AG20443 (cell line): Measurements from ENCODE around the gene SPATC1L.
"Not testable (repeated sequence)": the region's sequence is repeated elsewhere in the genome, so short reads cannot be mapped to it uniquely, and the experiment has no call there.

ENCODE experiments used
- DNase-seq: peaks from one replicate; pipeline ENCODE4 v3.0.0; 2012; ENCODE audit warnings: low spot score, mixed read lengths

The SPATC1L gene

DNA sequence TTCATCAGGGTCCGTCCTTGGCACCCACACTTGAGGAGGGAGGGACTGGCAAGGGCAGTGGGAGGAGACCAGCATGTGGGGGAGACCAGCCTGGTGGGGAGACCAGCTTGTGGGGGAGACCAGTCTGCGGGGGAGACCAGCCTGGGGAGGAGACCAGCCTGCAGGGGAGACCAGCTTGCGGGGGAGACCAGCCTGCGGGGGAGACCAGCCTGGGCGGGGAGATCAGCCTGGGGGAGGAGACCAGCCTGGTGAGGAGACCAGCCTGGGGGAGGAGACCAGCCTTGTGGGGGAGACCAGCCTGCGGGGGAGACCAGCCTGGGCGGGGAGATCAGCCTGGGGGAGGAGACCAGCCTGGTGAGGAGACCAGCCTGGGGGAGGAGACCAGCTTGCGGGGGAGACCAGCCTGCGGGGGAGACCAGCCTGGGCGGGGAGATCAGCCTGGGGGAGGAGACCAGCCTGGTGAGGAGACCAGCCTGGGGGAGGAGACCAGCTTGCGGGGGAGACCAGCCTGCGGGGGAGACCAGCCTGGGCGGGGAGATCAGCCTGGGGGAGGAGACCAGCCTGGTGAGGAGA is 836 bp downstream of the SPATC1L start:
- not testable (repeated sequence) for DNase-seq

DNA sequence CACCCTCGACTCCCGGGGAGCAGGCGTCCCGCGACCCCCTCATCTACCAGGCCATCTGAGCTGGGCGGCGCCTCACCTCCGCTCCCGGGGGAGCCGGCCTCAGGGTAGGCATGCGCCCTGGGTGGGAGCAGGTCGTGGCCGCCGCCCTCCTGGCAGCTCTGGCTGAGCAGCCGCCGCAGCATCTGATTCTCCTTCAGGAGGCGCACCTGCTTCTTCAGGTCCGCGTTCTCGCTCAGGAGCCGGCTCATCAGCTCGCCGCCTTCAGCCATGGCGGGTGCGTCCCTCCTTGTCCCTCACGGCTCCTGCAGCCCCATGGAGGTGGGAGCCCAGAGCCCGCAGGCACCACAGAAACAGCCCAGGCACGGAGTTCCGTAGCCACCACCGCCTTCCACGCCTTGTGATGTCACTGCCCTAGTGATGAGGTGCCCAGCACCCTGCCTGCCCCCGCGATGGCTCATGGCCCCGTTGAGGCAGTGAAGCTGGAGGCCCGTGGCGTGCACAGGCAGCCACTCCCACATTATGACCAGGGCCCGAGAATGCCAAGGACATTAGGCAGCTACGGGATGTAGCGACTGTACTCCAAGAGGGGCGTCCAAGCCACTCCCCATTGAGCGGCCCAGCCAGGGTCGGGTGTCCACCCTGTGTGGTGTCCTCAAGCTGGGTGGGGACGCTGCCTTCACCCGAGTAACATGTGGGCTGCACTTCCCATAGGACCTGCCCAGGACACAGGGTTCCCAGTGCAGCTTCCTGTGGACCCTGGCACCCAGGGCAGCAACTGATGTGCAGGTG is 1.5 kb downstream of the SPATC1L start:
- DNase-seq: peak; percentile 69

DNA sequence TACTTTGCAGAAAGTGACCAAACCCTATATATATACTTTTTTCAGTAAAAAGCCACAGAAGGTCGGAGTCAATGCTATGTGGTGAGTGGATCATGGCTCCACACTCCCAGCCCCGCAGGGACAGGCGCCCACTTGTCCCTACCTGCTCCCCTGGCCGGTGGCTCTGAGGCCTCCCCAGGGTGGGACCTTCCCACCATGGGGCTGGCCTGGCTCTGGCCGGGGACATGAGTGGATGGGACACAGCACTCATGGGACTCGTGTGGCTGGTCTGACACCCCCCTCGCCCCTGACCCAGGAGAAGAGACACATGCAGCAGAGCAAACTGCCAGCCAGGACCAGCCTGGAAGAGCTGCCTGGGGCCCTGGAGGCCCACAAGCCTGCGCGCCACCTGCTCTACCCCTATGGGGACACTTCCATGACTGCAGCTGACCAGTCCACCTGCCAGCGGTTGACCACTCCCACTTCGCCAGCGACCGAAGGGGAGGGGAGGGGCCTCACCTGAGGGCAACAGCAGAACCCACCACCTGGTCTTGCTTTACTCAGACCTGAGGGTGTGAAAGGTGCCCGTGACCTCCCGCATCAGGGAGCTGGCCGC is 2.2 kb downstream of the SPATC1L start:
- no peak for DNase-seq

GRCh38 chr21:46181436-46181835 is 2.8 kb downstream of the SPATC1L start:
- DNase-seq: no peak

- no peak for DNase-seq
Observed at GRCh38 chr21:46180778-46181391, 3.4 kb downstream of the SPATC1L start.

DNA sequence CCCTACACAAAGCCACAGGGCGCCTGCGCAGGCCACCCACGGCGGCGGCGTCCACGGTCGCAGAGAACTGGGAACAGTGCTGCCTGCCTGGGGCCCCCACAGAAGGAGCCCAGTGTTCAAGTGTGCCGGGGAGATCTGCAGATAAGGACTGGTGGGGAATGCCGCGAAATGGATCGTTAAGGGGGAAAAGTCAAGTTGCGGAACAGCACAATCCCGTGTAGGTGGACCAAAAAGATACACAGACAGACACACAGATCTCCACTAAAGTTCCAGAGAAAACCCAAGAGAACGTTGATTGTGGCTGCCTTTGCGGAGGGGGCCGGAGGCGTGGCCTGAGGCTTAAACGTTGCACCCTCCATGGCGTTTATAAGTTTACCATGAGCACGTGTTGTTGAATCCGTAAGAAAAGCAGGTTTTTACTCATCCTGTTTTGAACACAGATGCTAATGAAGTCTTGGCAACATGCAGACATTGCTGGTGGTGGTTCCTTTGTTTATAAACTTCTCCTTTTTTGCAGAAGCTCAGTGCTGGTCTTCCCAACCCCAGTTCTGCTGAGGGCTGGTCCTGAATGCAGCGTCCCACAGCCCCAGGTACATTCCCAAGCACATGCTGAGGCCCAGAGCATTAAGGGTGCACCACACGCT is 4.1 kb downstream of the SPATC1L start:
- DNase-seq: no peak

DNA sequence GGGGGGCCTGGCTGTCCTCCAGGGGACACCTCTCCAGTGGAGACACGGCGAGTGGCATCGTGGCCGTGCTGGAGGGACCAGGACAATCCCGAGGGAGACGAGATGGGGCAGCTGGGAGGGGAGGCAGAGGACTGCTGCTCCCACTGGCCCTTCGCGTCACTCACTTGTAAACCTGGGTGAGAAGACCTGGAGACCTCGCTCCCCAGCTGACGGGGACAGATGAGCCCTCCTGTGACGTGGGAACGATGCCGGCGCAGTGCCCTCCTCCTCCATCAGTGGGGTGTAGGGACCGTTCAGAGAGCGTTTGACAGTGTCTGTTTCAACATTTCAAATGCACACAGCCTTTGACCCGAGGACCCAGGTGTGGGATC is 4.6 kb downstream of the SPATC1L start:
- no peak for DNase-seq

DNA sequence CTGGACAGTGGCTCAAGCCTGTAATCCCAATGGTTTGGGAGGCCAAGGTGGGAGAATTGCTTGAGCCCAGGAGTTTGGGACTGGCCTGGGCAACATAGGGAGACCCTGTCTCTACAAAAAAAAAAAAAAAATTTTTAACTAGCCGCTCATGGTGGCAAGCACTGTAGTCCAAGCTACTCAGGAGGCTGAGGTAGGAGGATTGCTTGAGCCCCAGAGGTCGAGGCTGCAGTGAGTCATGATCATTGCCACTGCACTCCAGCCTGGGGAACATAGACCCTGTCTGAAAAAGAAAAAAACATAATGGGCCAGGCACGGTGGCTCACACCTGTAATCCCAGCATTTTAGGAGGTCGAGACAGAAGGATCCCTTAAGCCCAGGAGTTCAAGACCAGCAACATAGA is 5.3 kb downstream of the SPATC1L start:
- no peak for DNase-seq

- DNase-seq: not testable (repeated sequence)
Observed at GRCh38 chr21:46176443-46177129, 7.7 kb downstream of the SPATC1L start.

- DNase-seq: no peak
Observed at GRCh38 chr21:46173573-46173972, 10.7 kb downstream of the SPATC1L start.

- DNase-seq: no peak
Observed at GRCh38 chr21:46172863-46173528, 11.3 kb downstream of the SPATC1L start.

DNA sequence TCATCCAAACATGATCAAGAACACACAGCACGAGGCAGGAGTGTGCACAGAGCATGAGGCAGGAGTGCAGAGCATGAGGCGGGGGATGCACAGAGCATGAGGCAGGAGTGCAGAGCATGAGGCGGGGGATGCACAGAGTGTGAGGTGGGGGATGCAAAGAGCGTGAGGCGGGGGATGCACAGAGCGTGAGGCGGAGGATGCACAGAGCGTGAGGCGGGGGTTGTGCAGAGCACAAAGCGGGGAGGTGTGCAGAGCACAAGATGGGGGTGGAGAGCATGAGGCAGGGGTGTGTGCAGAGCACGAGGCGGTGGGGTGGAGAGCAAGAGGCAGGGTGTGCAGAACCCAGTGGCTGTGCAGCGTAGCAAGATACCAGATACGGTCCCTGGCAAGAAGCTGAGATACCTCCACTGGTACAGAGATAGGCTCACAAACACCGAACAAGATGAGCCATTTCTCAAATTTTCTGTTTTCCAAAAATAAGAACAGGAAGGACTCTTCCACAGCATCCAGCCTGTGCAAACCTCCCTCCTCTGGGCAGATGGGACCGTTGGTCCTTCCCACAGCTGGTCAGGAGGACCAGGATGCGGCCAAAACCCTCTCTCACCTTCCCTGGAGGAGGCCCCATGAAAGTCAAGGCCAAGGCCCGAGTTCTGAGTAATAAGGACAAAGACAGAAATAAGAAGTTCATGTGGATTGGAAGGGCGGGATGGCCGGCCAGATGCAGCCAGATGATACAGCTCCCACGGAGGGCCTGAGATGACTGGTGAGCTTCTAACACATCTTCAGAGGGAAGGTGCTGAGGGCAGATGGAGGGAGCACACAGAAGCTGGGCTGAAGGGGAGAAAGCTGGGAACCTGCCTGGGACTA is 12.0 kb downstream of the SPATC1L start:
- DNase-seq: no peak

GRCh38 chr21:46171585-46171984 is 12.7 kb downstream of the SPATC1L start:
- DNase-seq: no peak

GRCh38 chr21:46170436-46171193 is 13.6 kb downstream of the SPATC1L start:
- not testable (repeated sequence) for DNase-seq

DNA sequence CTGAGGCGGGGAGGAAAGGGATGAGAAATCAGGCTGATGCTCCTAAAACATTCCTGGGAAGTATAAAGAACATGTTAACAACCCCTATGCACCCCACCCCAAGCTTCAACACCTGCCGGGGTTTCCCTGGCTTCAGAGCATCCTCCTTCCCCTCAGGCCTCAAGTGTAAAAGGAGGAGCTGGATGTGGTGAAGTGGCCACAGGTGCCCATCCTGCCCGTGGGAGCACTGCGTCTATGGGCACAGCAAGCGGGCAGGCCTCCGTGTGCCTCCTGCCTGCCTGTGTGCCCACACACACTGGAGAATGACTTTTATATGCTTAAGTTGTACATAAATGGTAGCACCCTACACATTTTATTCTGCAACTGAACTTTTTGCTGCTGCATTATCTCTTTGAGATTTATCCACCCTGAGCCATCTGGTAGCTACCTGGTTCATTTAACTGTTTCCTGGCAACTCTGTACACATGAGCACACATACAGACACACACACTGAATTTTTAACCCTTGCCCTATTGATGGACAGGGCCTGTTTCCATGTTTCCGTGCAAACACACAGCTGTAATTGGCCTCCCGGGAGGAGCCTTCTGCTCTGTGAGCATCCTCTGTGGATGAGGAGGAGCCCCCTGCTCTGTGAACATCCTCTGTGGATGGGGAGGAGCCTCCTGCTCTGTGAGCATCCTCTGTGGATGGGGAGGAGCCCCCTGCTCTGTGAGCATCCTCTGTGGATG is 15.4 kb downstream of the SPATC1L start:
- no peak for DNase-seq

DNA sequence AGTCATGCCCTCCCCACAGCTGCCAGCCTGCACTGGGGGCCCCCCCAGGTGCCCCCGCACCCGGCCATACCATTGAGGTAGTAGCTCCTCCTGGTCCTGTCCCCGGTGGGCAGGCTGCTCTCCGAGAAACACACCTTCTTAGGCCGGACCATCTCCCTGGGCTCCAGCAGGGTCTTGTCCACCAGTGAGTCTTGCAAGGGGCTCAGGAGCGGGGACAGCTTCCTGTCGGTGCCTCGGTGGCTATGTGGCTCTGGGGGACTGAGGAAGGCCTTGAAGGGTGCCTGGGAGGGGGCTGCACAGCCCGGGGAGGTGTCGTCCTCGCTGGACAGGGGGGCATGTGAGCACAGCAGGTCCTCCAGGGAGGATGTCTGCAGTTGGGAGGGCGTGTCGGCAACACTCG is 16.0 kb downstream of the SPATC1L start:
- DNase-seq: no peak

- DNase-seq: no peak
Observed at GRCh38 chr21:46165098-46165497, 19.2 kb downstream of the SPATC1L start.

- DNase-seq: no peak
Observed at GRCh38 chr21:46163380-46163779, 20.9 kb downstream of the SPATC1L start.
